GM19351 (cell line): Measurements from ENCODE around the gene TIMM44.

Source experiments
- ATAC-seq: cut with Tn5 transposase; IDR thresholded peaks from one replicate; pipeline ENCODE4 v1.9.1; 2021; ENCODE audit warnings: mild to moderate bottlenecking, moderate library complexity; ENCODE audit not compliant: unreplicated experiment

Gene TIMM44

DNA sequence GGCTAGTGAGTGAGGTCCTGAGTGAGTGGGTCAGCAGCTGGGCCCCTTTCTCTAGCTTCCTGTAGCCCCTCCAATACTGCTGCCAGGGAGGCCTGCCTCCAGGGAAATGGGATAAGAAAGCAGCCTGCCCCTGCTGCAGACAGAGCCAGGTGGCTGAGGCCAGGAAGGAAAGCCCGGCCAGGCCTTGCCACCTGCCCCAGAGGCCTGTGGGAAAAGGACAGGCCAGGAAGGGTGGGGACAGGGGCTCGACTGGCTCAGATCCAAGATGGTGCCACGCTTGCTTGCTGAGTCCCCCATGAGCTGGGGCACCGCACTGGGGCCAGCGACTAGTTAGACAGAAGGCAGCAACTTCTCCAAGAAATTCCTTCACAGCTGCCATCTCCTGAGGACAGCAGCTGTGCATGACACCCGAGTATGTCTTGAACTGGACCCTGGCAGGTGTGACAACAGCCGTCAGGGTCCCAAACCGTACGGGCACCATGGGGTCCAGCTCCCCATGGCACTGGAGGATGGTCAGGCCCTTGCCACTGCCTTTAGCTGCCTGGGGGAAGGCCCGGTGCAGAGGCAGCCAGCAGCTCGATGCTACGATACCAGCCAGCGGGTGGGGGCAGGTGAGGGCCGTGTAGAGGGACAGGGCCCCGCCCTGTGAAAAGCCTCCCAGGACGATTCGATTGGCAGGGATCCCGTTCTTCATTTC lies 64.2 kb downstream of the TIMM44 start:
- no peak for ATAC-seq

DNA sequence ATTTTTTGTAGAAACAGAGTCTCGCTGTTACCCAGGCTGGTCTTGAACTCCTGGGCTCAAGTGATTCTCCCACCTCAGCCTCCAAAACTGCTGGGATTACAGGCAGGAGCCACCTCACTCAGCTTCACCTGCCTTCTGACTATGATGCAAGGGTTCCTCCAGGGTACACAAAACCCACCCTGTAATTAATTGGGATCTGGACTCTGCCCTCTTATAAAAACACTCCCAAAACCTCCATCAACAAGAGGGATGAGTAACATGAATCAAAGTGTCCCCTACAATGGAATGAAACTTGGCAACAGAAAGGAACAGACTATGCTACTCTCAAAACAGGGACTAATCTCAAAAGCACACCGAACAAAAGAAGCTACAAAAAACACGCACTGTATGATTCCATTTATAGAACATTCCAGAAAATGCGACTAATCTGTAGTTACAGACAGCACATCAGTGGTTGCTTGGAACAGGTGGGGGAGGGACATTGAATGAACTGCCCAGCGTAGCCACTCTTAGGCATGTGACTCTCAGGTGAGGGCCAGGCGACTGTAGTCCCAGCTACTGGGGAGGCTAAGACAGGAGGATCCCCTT lies 66.1 kb downstream of the TIMM44 start:
- ATAC-seq: no peak
